B cell (primary cell): ENCODE data around the gene ICE2. TPM values are rescaled to one million over a fixed set of nuclear protein-coding genes. Genes with fewer than 3 reads are reported as not detected.

Source experiments
- ATAC-seq: fragments of 200-7000 bp; cut with Tn5 transposase; one replicate; pipeline ENCODE4 v1.10.0; 2021; ENCODE audit warnings: low read depth, mild to moderate bottlenecking, moderate number of reproducible peaks, moderate library complexity
- CTCF ChIA-PET: fragments of 350-600 bp; sonication (Branson Sonifier 250); formaldehyde crosslinking; loops from one replicate; lab custom pipeline; 2021; ENCODE audit warnings: antibody characterized with exemption, inconsistent platforms; lab: Charles Lee
- POLR2A ChIA-PET: fragments of 350-600 bp; sonication (Branson Sonifier 250); formaldehyde crosslinking; loops from one replicate; lab custom pipeline; 2021; ENCODE audit warnings: antibody characterized with exemption; lab: Charles Lee
- DNase-seq: peaks from one replicate; pipeline ENCODE4 v3.0.0; 2013
- H2AFZ ChIP-seq: 2 replicates; pipeline ENCODE4 v1.6.1; 2012; ENCODE audit warnings: mild to moderate bottlenecking, low read depth, low read length; ENCODE audit not compliant: insufficient read depth, poor library complexity, severe bottlenecking
- H3K27ac ChIP-seq, 2 donors: 1 replicate in 1 of 2; 2 replicates in 1 of 2; pipeline ENCODE4 v1.5.1; 2012 to 2013; ENCODE audit warnings: low read length in 2 of 2, mild to moderate bottlenecking in 2 of 2, moderate library complexity in 1 of 2
- H3K27me3 ChIP-seq, 4 experiments: fragments of 200-600 bp in 1 of 4; sonication (generic) in 1 of 4; replicated peaks in 1 of 4; 1 replicate in 2 of 4; 2 replicates in 2 of 4; pipeline versions ENCODE4 v1.6.1 to v1.7.0; 2013 to 2016; ENCODE audit warnings: low read length in 3 of 4, mild to moderate bottlenecking in 2 of 4, mixed read lengths in 1 of 4, moderate library complexity in 1 of 4; ENCODE audit not compliant: insufficient read depth in 4 of 4, control insufficient read depth in 3 of 4; ENCODE audit errors: control extremely low read depth in 1 of 4
- H3K36me3 ChIP-seq, 2 experiments: replicated peaks in 1 of 2; 1 replicate in 1 of 2; 2 replicates in 1 of 2; pipeline versions ENCODE4 v1.6.1 to v1.7.1; 2013; ENCODE audit warnings: low read length in 1 of 2; ENCODE audit not compliant: insufficient read depth in 2 of 2, control insufficient read depth in 1 of 2; ENCODE audit errors: control extremely low read depth in 1 of 2, extremely low read depth in 1 of 2
- H3K4me1 ChIP-seq, 2 donors: fragments of 200-600 bp in 1 of 2; sonication (generic) in 1 of 2; 1 replicate in 1 of 2; 2 replicates in 1 of 2; pipeline versions ENCODE4 v1.5.1 to v1.6.1; 2013 to 2017; ENCODE audit warnings: low read length in 2 of 2; ENCODE audit not compliant: control insufficient read depth in 2 of 2, insufficient read depth in 2 of 2
- H3K4me2 ChIP-seq: replicated peaks from 2 replicates; pipeline ENCODE3; 2012; ENCODE audit warnings: mild to moderate bottlenecking, low read depth, low read length; ENCODE audit not compliant: poor library complexity, severe bottlenecking
- H3K4me3 ChIP-seq, 5 experiments: fragments of 200-600 bp in 1 of 5; sonication (generic) in 1 of 5; 1 replicate in 3 of 5; 2 replicates in 2 of 5; pipeline versions ENCODE4 v1.5.1 to v1.7.0; 2011 to 2016; ENCODE audit warnings: low read length in 4 of 5, mild to moderate bottlenecking in 4 of 5, low read depth in 2 of 5, control low read depth in 1 of 5, moderate library complexity in 1 of 5; ENCODE audit not compliant: insufficient read depth in 1 of 5; ENCODE audit errors: control extremely low read depth in 1 of 5, extremely low read depth in 1 of 5
- H3K79me2 ChIP-seq: fragments of 200-600 bp; sonication (generic); one replicate; pipeline ENCODE4 v1.6.0; 2016; ENCODE audit warnings: low read length; ENCODE audit not compliant: control insufficient read depth, insufficient read depth
- H3K9ac ChIP-seq: fragments of 200-600 bp; sonication (generic); 2 replicates; pipeline ENCODE4 v1.6.1; 2017; ENCODE audit warnings: mild to moderate bottlenecking, low read length, moderate library complexity
- H3K9me3 ChIP-seq, 3 donors: one replicate each; pipeline versions ENCODE4 v1.6.1 to v1.7.1; 2013; ENCODE audit warnings: low read length in 2 of 3; ENCODE audit not compliant: control insufficient read depth in 2 of 3, insufficient read depth in 1 of 3; ENCODE audit errors: control extremely low read depth in 1 of 3
- H4K20me1 ChIP-seq: 2 replicates; pipeline ENCODE4 v1.6.0; 2012; ENCODE audit warnings: mild to moderate bottlenecking, low read length; ENCODE audit not compliant: insufficient read depth, control insufficient read depth, poor library complexity, severe bottlenecking
- H3K27ac Mint-ChIP-seq: one replicate; pipeline ENCODE4 v1.8.0; 2021; ENCODE audit warnings: mixed read lengths
- H3K27me3 Mint-ChIP-seq: one replicate; pipeline ENCODE4 v1.8.0; 2021; ENCODE audit warnings: mixed read lengths
- H3K4me1 Mint-ChIP-seq: one replicate; pipeline ENCODE4 v1.8.0; 2021; ENCODE audit warnings: mixed read lengths
- H3K4me3 Mint-ChIP-seq: one replicate; pipeline ENCODE4 v1.8.0; 2021; ENCODE audit warnings: mixed read lengths
- H3K9me3 Mint-ChIP-seq: one replicate; pipeline ENCODE4 v1.8.0; 2022; ENCODE audit warnings: mixed read lengths; ENCODE audit not compliant: insufficient read depth
- CTCF ChIP-seq: fragments of 200-600 bp; IDR thresholded peaks from one replicate; pipeline ENCODE4 v1.8.0; 2022; ENCODE audit warnings: antibody characterized with exemption, mild to moderate bottlenecking
- EZH2 ChIP-seq: IDR thresholded peaks from 2 replicates; pipeline ENCODE4 v1.6.1; 2012; ENCODE audit warnings: borderline replicate concordance, low read depth, mild to moderate bottlenecking, moderate library complexity, low read length; ENCODE audit not compliant: insufficient read depth, poor library complexity, severe bottlenecking
- WGBS: methylation state at CpG from one replicate; pipeline ENCODE4 v1.1.5; 2013; ENCODE audit warnings: missing lambda C conversion rate; ENCODE audit not compliant: insufficient coverage; 5-methylcytosine and 5-hydroxymethylcytosine counted together
- intact Hi-C: fragments of 100-400 bp; cut with micrococcal nuclease; formaldehyde crosslinking; loops from one replicate; pipeline ENCODE4 v1.10.0; 2022
- polyA plus RNA-seq: library from polyadenylated mRNA; depleted of rRNA; stranded (reverse); fragments of >200 nt; gene quantifications from 2 replicates; pipeline ENCODE4 v1.2.3, GENCODE V29; 2012
- total RNA-seq, 2 donors: library from RNA; stranded (reverse); fragments of 120-200 nt in 1 of 2; gene quantifications; 1 replicate in 1 of 2; 2 replicates in 1 of 2; pipeline versions ENCODE4 v1.2.3 to v1.2.4, GENCODE V29; 2013 to 2022

The ICE2 gene
- total and polyA plus RNA-seq, 2 donors (not counting 1 experiment from before 2014, with no cell fraction given), result 19.0 to 71.2 TPM

GRCh38 chr15:60442031-60442650, 36.8 kb downstream of the ICE2 start:
- Mint-ChIP-seq H3K4me3 (no peak overlapping the region), H3K27me3 (no peaks in the 10 kb centered on the region), H3K9me3 (no peaks in the 10 kb centered on the region), H3K27ac (no peak overlapping the region), H3K4me1 (no peaks in the 10 kb centered on the region)
- Histone ChIP-seq H3K36me3 (peaks cover 5 to 31% of the 10 kb centered on the region in 2 experiments), H3K27ac (no peak overlapping the region), H3K4me2 (no peak overlapping the region), H3K79me2 (no peaks in the 10 kb centered on the region), H3K4me3 (no peak overlapping the region), H2AFZ (no peak overlapping the region), H3K9ac (no peak overlapping the region), H4K20me1 (no peaks in the 10 kb centered on the region), H3K4me1 (no peaks in the 10 kb centered on the region), H3K9me3 (no peaks in the 10 kb centered on the region), H3K27me3 (no peaks in the 10 kb centered on the region)
- intact Hi-C loops, result no loop called here
- no CpG with 5 or more reads among the region's 2 CpGs for WGBS
- no peak for TF ChIP-seq CTCF
- TF ChIP-seq EZH2, result no peak
- POLR2A ChIA-PET, result no interaction called here
- ATAC-seq, result no peak
- no peak for DNase-seq
- CTCF ChIA-PET, result interaction anchor here (2.2 to 2.4 kb wide), 2 partner anchors 11 to 81 kb away, joined by 4 to 15 read pairs; no protein-coding TSS in a partner anchor

GRCh38 chr15:60441331-60441730, 37.6 kb downstream of the ICE2 start:
- no peaks in the 10 kb centered on the region for H3K79me2 ChIP-seq
- Mint-ChIP-seq H3K4me1 (no peaks in the 10 kb centered on the region), H3K4me3 (no peak overlapping the region), H3K9me3 (no peaks in the 10 kb centered on the region), H3K27ac (no peak overlapping the region), H3K27me3 (no peaks in the 10 kb centered on the region)
- ChIA-PET CTCF (interaction anchor here (2.2 to 2.4 kb wide), 2 partner anchors 10 to 81 kb away, joined by 4 to 15 read pairs; no protein-coding TSS in a partner anchor), POLR2A (no interaction called here)
- no CpG with 5 or more reads among the region's 1 CpG for WGBS
- H3K9me3 ChIP-seq, result no peaks in the 10 kb centered on the region
- intact Hi-C loops, result no loop called here
- no peak overlapping the region for H2AFZ ChIP-seq
- peaks cover 5 to 31% of the 10 kb centered on the region in 2 experiments for H3K36me3 ChIP-seq
- TF ChIP-seq CTCF (no peak), EZH2 (no peak)
- no peaks in the 10 kb centered on the region for H3K27me3 ChIP-seq
- H3K27ac ChIP-seq, result no peak overlapping the region
- H3K4me2 ChIP-seq, result no peak overlapping the region
- H3K4me1 ChIP-seq, result no peaks in the 10 kb centered on the region
- DNase-seq (no peak), ATAC-seq (no peak)
- no peak overlapping the region for H3K4me3 ChIP-seq
- no peak overlapping the region for H3K9ac ChIP-seq
- no peaks in the 10 kb centered on the region for H4K20me1 ChIP-seq
